Mammary epithelial cell (primary cell): ENCODE data around the gene ADGRD1.

Experiments used
- EZH2 ChIP-seq: IDR thresholded peaks from 2 replicates; pipeline ENCODE4 v1.6.1; 2012; ENCODE audit warnings: low read length, inconsistent platforms, borderline replicate concordance
- TF ChIP-seq, protein P1 (sequence below), 2 donors: IDR thresholded peaks in 1 of 2; conservative IDR thresholded peaks in 1 of 2; 2 replicates each; pipeline ENCODE4 v1.5.1; 2011 to 2012; ENCODE audit warnings: inconsistent platforms in 2 of 2, low read length in 2 of 2, mild to moderate bottlenecking in 2 of 2, control low read depth in 1 of 2, low read depth in 1 of 2; ENCODE audit not compliant: insufficient read depth in 1 of 2; ENCODE audit errors: extremely low read depth in 1 of 2

DNA sequence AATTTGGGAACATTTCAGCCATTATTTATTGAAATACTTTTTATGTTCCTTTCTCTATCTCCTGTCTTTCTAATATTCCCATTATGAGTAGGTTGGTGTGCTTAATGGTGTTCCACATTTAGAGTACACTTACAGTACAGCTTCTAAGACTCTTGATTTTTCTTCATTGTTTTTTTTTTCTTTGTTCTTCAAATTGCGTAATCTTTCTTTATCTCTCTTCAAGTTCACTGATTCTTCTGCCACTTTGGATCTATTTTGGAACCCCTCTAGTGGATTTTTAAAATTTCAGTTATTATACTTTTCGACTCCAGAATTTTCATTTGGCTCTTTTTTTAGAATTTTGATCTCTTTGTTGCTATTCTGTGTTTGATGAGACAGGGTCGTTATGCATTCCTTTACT lies 157.7 kb downstream of the ADGRD1 start:
- TF ChIP-seq, protein P1, sequence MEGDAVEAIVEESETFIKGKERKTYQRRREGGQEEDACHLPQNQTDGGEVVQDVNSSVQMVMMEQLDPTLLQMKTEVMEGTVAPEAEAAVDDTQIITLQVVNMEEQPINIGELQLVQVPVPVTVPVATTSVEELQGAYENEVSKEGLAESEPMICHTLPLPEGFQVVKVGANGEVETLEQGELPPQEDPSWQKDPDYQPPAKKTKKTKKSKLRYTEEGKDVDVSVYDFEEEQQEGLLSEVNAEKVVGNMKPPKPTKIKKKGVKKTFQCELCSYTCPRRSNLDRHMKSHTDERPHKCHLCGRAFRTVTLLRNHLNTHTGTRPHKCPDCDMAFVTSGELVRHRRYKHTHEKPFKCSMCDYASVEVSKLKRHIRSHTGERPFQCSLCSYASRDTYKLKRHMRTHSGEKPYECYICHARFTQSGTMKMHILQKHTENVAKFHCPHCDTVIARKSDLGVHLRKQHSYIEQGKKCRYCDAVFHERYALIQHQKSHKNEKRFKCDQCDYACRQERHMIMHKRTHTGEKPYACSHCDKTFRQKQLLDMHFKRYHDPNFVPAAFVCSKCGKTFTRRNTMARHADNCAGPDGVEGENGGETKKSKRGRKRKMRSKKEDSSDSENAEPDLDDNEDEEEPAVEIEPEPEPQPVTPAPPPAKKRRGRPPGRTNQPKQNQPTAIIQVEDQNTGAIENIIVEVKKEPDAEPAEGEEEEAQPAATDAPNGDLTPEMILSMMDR (conservative IDR thresholded peaks at IDR 0.05 in 1 of 2, IDR thresholded peaks at IDR 0.05 in 1 of 2; ENCODE audit: extremely low read depth in 1 of 2, insufficient read depth in 1 of 2, low read depth in 1 of 2, low read length in 2 of 2), result no peak
- no peak for TF ChIP-seq EZH2
